Lung (tissue), 12 donors: ENCODE data around the gene ZSWIM8. TPM values are rescaled to one million over a fixed set of nuclear protein-coding genes. Genes with fewer than 3 reads are reported as not detected.
A peak's percentile ranks its signal among the peaks of the same experiment; 100 is the strongest.

Experiments used
- ATAC-seq: fragments of 200-7000 bp; cut with Tn5 transposase; one replicate; pipeline ENCODE4 v1.9.1; 2020; ENCODE audit warnings: moderate number of reproducible peaks; ENCODE audit not compliant: insufficient read depth, low FRiP score
- DNase-seq, 3 donors: peaks; one replicate each; pipeline ENCODE4 v3.0.0-alpha.2; 2013 to 2017
- H3K27ac ChIP-seq, 2 donors: one replicate each; pipeline ENCODE4 v1.5.1; 2013; ENCODE audit warnings: mild to moderate bottlenecking in 2 of 2, moderate library complexity in 2 of 2, control low read depth in 1 of 2, inconsistent platforms in 1 of 2, low read depth in 1 of 2, low read length in 1 of 2
- H3K27me3 ChIP-seq, 3 donors: one replicate each; pipeline ENCODE4 v1.5.1; 2013; ENCODE audit warnings: low read length in 2 of 3; ENCODE audit not compliant: control insufficient read depth in 3 of 3, insufficient read depth in 3 of 3
- H3K36me3 ChIP-seq, 4 donors: one replicate each; pipeline ENCODE4 v1.5.1; 2013; ENCODE audit warnings: low read length in 4 of 4, mild to moderate bottlenecking in 1 of 4, moderate library complexity in 1 of 4; ENCODE audit not compliant: control insufficient read depth in 4 of 4, insufficient read depth in 4 of 4
- H3K4me1 ChIP-seq, 5 donors: one replicate each; pipeline ENCODE4 v1.5.1; 2013; ENCODE audit warnings: low read length in 5 of 5, mild to moderate bottlenecking in 2 of 5, moderate library complexity in 1 of 5; ENCODE audit not compliant: control insufficient read depth in 5 of 5, insufficient read depth in 5 of 5
- H3K4me3 ChIP-seq: one replicate; pipeline ENCODE4 v1.5.1; 2013; ENCODE audit warnings: mild to moderate bottlenecking, control low read depth, moderate library complexity
- H3K9ac ChIP-seq, 2 donors: one replicate each; pipeline ENCODE4 v1.5.1; 2013; ENCODE audit warnings: low read length in 2 of 2, control low read depth in 1 of 2; ENCODE audit not compliant: insufficient read depth in 1 of 2
- H3K9me3 ChIP-seq, 4 donors: one replicate each; pipeline ENCODE4 v1.5.1; 2013; ENCODE audit warnings: low read length in 3 of 4, mild to moderate bottlenecking in 1 of 4, moderate library complexity in 1 of 4; ENCODE audit not compliant: control insufficient read depth in 4 of 4, insufficient read depth in 3 of 4
- WGBS, 2 donors: extraction: QIAGEN DNeasy Blood & Tissue Kit; methylation state at CpG; one replicate each; pipeline ENCODE4 v1.1.7; 2013; 5-methylcytosine and 5-hydroxymethylcytosine counted together
- polyA plus RNA-seq, 2 donors: library from polyadenylated mRNA; stranded (reverse); fragments of 200-250 nt; gene quantifications; one replicate each; pipeline ENCODE4 v1.2.1, GENCODE V29; 2013
- total RNA-seq, 2 donors: library from RNA; depleted of rRNA in 1 of 2; stranded (reverse); fragments of >200 nt in 1 of 2; gene quantifications; one replicate each; pipeline ENCODE4 v1.2.1, GENCODE V29; 2014 to 2021
- TF ChIP-seq, protein P1 (sequence below): IDR thresholded peaks from 2 replicates; pipeline ENCODE4 v1.5.1; 2012; ENCODE audit warnings: mild to moderate bottlenecking; ENCODE audit errors: control extremely low read depth, extremely low read depth
- donor health status: control.
- donor health status: control.
- donor health status: Bipolar disorder and iron deficiency.
- donor health status: healthy.
- donor health status: DM: yes; HTN: yes; CAD: no.

Gene ZSWIM8
- total and polyA plus RNA-seq, 4 donors, result 70.3 to 113 (median 93.1) TPM

DNA sequence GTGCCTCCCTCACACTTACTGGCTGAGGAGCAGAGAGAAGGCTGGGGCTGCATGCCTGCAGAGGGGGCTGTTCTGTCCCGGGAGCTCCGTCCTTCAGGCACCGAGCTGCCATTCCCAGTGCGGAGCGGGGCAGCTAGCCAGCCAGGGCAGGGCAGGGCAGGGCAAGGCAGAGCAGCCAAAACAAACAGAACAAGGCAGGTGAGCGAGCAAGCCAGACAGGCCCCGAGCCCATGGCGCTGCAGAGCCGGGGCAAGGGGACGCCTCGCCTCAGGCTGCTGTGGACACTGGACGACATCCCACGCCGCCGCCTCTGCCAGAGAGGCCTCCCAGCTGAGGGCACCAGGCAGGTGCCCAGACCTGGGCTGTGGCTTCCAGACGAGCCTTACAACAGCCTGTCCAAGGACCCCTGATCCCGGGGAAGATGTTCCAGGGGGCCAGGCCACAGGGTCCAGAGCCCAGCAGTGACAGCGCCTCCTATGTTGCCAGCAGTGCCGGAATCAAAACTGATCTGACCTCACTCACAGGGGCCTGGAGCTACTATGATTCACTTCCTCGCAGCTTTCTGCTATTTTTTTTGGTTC, 34.2 kb downstream of the ZSWIM8 start:
- H3K4me1 ChIP-seq, result peaks cover 0 to 8% (median 0%) of the 10 kb centered on the region in 5 donors

DNA sequence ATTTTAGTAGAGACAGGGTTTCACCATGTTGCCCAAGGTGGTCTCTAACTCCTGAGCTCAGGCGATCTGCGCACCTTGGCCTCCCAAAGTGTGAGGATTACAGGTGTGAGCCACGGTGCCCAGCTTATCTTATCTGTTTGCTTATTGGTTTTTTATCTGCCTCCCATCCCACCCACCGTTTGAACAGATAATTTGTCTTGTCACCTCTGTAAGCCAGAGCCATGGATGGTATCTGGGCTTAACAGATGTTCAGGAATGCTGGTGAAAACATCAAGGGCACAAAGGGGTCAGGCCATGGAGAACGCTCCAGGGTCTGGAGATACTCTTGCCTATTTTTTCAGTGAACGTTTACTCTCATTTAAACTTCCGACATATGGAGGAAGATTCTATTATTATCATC, 38.0 kb downstream of the ZSWIM8 start:
- peaks cover 0 to 40% (median 3%) of the 10 kb centered on the region in 4 donors for H3K36me3 ChIP-seq
- ATAC-seq (no peak), DNase-seq (no peak)
- peaks cover 0 to 8% (median 0%) of the 10 kb centered on the region in 5 donors for H3K4me1 ChIP-seq
- WGBS, 2 donors, result 81 to 87% methylated on average over 7 of the region's 7 CpGs
- no peak overlapping the region for H3K9ac ChIP-seq
- H3K4me3 ChIP-seq, result no peak overlapping the region
- no peaks in the 10 kb centered on the region for H3K27me3 ChIP-seq
- H3K9me3 ChIP-seq, result no peaks in the 10 kb centered on the region
- TF ChIP-seq, protein P1, sequence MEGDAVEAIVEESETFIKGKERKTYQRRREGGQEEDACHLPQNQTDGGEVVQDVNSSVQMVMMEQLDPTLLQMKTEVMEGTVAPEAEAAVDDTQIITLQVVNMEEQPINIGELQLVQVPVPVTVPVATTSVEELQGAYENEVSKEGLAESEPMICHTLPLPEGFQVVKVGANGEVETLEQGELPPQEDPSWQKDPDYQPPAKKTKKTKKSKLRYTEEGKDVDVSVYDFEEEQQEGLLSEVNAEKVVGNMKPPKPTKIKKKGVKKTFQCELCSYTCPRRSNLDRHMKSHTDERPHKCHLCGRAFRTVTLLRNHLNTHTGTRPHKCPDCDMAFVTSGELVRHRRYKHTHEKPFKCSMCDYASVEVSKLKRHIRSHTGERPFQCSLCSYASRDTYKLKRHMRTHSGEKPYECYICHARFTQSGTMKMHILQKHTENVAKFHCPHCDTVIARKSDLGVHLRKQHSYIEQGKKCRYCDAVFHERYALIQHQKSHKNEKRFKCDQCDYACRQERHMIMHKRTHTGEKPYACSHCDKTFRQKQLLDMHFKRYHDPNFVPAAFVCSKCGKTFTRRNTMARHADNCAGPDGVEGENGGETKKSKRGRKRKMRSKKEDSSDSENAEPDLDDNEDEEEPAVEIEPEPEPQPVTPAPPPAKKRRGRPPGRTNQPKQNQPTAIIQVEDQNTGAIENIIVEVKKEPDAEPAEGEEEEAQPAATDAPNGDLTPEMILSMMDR, result no peak
- no peak overlapping the region for H3K27ac ChIP-seq

More for the DNA sequence above, 34.2 kb downstream of the ZSWIM8 start:
- DNase-seq (no peak), ATAC-seq (peak; percentile 72)
- no peaks in the 10 kb centered on the region for H3K27me3 ChIP-seq
- TF ChIP-seq, protein P1, result no peak
- H3K9ac ChIP-seq, result no peak overlapping the region
- 64 to 82% methylated on average over 20 of the region's 20 CpGs for WGBS, 2 donors
- H3K36me3 ChIP-seq, result peaks cover 0 to 35% (median 5%) of the 10 kb centered on the region in 4 donors
- H3K4me3 ChIP-seq, result no peak overlapping the region
- H3K27ac ChIP-seq, result peak overlapping the region in 1 of 2 donors; percentile 48
- H3K9me3 ChIP-seq, result no peaks in the 10 kb centered on the region

DNA sequence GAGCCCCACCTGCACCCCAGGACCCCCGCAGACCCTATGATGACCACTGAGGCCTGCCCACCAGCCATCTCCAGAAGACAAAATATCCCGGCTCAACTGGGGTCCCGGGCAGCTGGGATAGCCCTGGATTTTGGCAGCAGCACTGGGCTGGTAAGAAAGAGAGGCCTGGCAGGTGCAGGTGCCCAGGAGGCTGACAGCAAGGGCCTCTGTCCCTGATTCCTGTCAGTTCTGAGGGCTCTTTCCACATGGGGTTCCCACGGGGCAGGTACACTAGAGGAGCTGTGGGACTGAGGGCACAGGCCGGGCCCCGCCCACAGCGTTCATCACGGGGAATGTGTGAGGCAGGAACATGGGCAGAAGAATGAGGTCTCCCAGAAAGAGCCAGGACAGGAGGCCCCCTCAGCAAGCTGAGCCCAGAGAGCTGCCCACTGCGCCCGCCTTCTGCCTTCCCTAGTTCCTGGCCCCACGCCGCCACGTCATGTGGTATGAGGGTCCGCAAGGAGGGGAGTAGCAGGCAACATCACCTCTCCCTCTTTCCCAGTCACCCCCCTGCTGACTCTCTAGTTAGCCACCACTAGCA, 38.8 kb downstream of the ZSWIM8 start:
- Histone ChIP-seq H3K9me3 (no peaks in the 10 kb centered on the region), H3K4me3 (no peak overlapping the region), H3K4me1 (peaks cover 0 to 7% (median 0%) of the 10 kb centered on the region in 5 donors), H3K27me3 (no peaks in the 10 kb centered on the region), H3K36me3 (peaks cover 0 to 38% (median 5%) of the 10 kb centered on the region in 4 donors), H3K9ac (no peak overlapping the region), H3K27ac (no peak overlapping the region)
- WGBS, 2 donors, result 95 to 96% methylated on average over 14 of the region's 14 CpGs
- DNase-seq (no peak), ATAC-seq (no peak)
- TF ChIP-seq, protein P1, result no peak
